HG02759 (cell line): ENCODE results near the gene RGL1.

Source experiments
- ATAC-seq: cut with Tn5 transposase; IDR thresholded peaks from one replicate; pipeline ENCODE4 v1.9.1; 2021; ENCODE audit warnings: mild to moderate bottlenecking, moderate library complexity; ENCODE audit not compliant: unreplicated experiment

RGL1 gene

GRCh38 chr1:183942933-183943693 is 138.2 kb downstream of the RGL1 start:
- ATAC-seq, result no peak

GRCh38 chr1:183945428-183946319 is 140.8 kb downstream of the RGL1 start:
- ATAC-seq, result no peak

- ATAC-seq, result no peak
These were observed 141.3 kb downstream of the RGL1 start for GRCh38 chr1:183946320-183946613.

GRCh38 chr1:183947988-183948387 is 143.1 kb downstream of the RGL1 start:
- no peak for ATAC-seq

- ATAC-seq, result no peak
These were observed 147.2 kb downstream of the RGL1 start for GRCh38 chr1:183952101-183952500.

GRCh38 chr1:183953031-183953430 is 148.1 kb downstream of the RGL1 start:
- no peak for ATAC-seq

GRCh38 chr1:183954496-183954895 is 149.6 kb downstream of the RGL1 start:
- no peak for ATAC-seq

- ATAC-seq, result peak; percentile 99
These were observed 151.8 kb downstream of the RGL1 start for GRCh38 chr1:183956559-183957188.

- no peak for ATAC-seq
These were observed 152.4 kb downstream of the RGL1 start for GRCh38 chr1:183957216-183957830.

- ATAC-seq, result no peak
These were observed 154.0 kb downstream of the RGL1 start for GRCh38 chr1:183958958-183959357.

- ATAC-seq, result no peak
These were observed 156.2 kb downstream of the RGL1 start for GRCh38 chr1:183961132-183961531.

- ATAC-seq, result no peak
These were observed 158.0 kb downstream of the RGL1 start for GRCh38 chr1:183962903-183963302.

GRCh38 chr1:183965726-183966125 is 160.8 kb downstream of the RGL1 start:
- no peak for ATAC-seq

GRCh38 chr1:183966487-183966886 is 161.6 kb downstream of the RGL1 start:
- ATAC-seq, result no peak

GRCh38 chr1:183967914-183968313 is 163.0 kb downstream of the RGL1 start:
- no peak for ATAC-seq

- no peak for ATAC-seq
These were observed 163.5 kb downstream of the RGL1 start for GRCh38 chr1:183968386-183968785.

- no peak for ATAC-seq
These were observed 165.8 kb downstream of the RGL1 start for GRCh38 chr1:183970516-183971300.

- ATAC-seq, result no peak
These were observed 170.7 kb downstream of the RGL1 start for GRCh38 chr1:183975651-183976050.

- no peak for ATAC-seq
These were observed 172.8 kb downstream of the RGL1 start for GRCh38 chr1:183977717-183978116.
